ENCODE data around the gene KCNH1.

The KCNH1 gene

GRCh38 chr1:210853276-210853675 lies 280.7 kb downstream of the KCNH1 start:
- Histone ChIP-seq H3K27ac (ENCODE audit: low read depth, low read length) (no peak overlapping the region), H3K27me3 (ENCODE audit: control insufficient read depth in 1 of 2, insufficient read depth in 2 of 2, low read length in 2 of 2) (no peaks in the 10 kb centered on the region), H3K9me3 (ENCODE audit: low read length) (no peaks in the 10 kb centered on the region), H3K36me3 (ENCODE audit: insufficient read depth, low read length) (no peaks in the 10 kb centered on the region), H3K4me1 (ENCODE audit: insufficient read depth, low read length) (no peaks in the 10 kb centered on the region), H3K4me3 (ENCODE audit: low read depth in 1 of 2, low read length in 2 of 2) (no peak overlapping the region), H3K9ac (ENCODE audit: low read length) (no peak overlapping the region)

DNA sequence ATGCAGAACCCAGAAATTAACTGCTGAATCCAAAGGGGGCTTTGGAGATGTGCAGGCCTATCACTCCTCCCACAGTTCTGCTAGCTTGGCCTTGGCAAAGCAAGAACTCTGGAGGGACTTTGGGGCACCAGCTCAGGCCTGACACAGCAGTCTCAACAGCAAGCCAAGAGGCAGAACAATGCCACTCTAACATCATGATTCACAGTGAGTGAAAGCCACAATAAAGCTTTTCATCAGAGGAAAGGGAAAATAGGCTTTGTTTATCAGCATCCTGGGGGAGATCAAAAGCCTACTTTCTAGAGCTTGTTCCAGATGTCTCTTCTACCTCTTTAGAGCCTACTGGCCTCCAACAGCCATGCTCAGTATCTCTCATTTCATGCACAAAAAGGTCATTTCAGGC lies 283.4 kb downstream of the KCNH1 start:
- Histone ChIP-seq H3K27ac (ENCODE audit: low read depth, low read length) (no peak overlapping the region), H3K4me3 (ENCODE audit: low read depth in 1 of 2, low read length in 2 of 2) (no peak overlapping the region), H3K36me3 (ENCODE audit: insufficient read depth, low read length) (no peaks in the 10 kb centered on the region), H3K27me3 (ENCODE audit: control insufficient read depth in 1 of 2, insufficient read depth in 2 of 2, low read length in 2 of 2) (no peaks in the 10 kb centered on the region), H3K9me3 (ENCODE audit: low read length) (no peaks in the 10 kb centered on the region), H3K9ac (ENCODE audit: low read length) (no peak overlapping the region), H3K4me1 (ENCODE audit: insufficient read depth, low read length) (no peaks in the 10 kb centered on the region)

DNA sequence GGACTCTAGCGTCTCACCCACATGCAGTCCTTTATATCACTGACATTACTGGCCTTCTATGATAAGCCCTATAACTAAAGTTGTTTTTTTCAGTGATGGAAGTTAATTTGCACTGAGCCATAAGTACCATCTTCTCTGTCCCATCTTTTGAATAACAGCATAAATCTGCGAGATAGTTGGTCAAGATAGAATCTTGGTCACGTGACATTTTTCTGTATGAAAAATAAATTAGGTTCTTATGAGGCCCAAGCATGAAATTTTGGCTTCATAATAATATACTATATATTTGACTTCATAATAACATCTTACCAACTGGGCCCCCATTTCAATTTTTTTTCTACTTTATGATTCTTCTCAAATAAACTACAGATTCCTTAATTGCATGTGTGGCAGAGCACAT lies 285.5 kb downstream of the KCNH1 start:
- Histone ChIP-seq H3K27me3 (ENCODE audit: control insufficient read depth in 1 of 2, insufficient read depth in 2 of 2, low read length in 2 of 2) (no peaks in the 10 kb centered on the region), H3K9ac (ENCODE audit: low read length) (no peak overlapping the region), H3K27ac (ENCODE audit: low read depth, low read length) (no peak overlapping the region), H3K36me3 (ENCODE audit: insufficient read depth, low read length) (no peaks in the 10 kb centered on the region), H3K9me3 (ENCODE audit: low read length) (no peaks in the 10 kb centered on the region), H3K4me3 (ENCODE audit: low read depth in 1 of 2, low read length in 2 of 2) (no peak overlapping the region), H3K4me1 (ENCODE audit: insufficient read depth, low read length) (no peaks in the 10 kb centered on the region)

DNA sequence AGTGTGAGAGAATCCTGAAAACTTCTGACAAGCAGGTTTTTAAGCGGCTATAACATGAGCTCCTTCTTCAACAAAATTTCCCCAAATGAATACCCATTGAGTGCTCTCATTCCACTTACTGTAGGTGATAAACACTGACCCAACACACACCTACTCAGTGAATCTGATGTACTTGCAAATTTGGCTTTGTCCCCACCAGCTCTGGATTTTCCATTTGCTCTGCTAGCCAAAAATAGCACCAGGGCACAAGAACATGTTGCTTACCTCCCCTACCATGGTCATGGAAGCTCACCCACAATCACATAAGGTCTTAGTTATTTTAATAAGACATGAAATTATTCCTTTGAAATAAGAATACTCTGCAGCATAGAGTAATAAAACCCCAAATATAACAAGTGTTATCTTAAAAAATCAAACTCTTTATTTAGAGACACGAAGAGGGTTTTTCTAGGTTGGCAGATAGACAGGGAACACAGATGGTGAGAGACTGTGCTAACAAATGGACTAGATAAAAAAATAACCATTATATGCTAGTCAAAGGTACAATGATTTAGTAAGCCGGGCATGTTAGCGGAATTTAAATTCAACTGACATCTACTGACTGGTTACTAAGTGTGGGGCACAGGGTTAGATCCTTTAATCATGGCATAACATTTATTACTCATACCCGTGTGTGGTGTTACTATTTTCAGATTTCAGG lies 291.9 kb downstream of the KCNH1 start:
- H3K9me3 ChIP-seq (ENCODE audit: low read length): no peaks in the 10 kb centered on the region
- H3K4me1 ChIP-seq (ENCODE audit: insufficient read depth, low read length): no peaks in the 10 kb centered on the region
- H3K27ac ChIP-seq (ENCODE audit: low read depth, low read length): no peak overlapping the region
- no peaks in the 10 kb centered on the region for H3K36me3 ChIP-seq (ENCODE audit: insufficient read depth, low read length)
- H3K9ac ChIP-seq (ENCODE audit: low read length): no peak overlapping the region
- H3K27me3 ChIP-seq (ENCODE audit: control insufficient read depth in 1 of 2, insufficient read depth in 2 of 2, low read length in 2 of 2): no peaks in the 10 kb centered on the region
- H3K4me3 ChIP-seq (ENCODE audit: low read depth in 1 of 2, low read length in 2 of 2): no peak overlapping the region

GRCh38 chr1:210830034-210831028 lies 303.6 kb downstream of the KCNH1 start:
- H3K27ac ChIP-seq (ENCODE audit: low read depth, low read length): no peak overlapping the region
- H3K4me1 ChIP-seq (ENCODE audit: insufficient read depth, low read length): no peaks in the 10 kb centered on the region
- H3K9me3 ChIP-seq (ENCODE audit: low read length): no peaks in the 10 kb centered on the region
- no peak overlapping the region for H3K4me3 ChIP-seq (ENCODE audit: low read depth in 1 of 2, low read length in 2 of 2)
- no peaks in the 10 kb centered on the region for H3K27me3 ChIP-seq (ENCODE audit: control insufficient read depth in 1 of 2, insufficient read depth in 2 of 2, low read length in 2 of 2)
- no peak overlapping the region for H3K9ac ChIP-seq (ENCODE audit: low read length)
- no peaks in the 10 kb centered on the region for H3K36me3 ChIP-seq (ENCODE audit: insufficient read depth, low read length)

DNA sequence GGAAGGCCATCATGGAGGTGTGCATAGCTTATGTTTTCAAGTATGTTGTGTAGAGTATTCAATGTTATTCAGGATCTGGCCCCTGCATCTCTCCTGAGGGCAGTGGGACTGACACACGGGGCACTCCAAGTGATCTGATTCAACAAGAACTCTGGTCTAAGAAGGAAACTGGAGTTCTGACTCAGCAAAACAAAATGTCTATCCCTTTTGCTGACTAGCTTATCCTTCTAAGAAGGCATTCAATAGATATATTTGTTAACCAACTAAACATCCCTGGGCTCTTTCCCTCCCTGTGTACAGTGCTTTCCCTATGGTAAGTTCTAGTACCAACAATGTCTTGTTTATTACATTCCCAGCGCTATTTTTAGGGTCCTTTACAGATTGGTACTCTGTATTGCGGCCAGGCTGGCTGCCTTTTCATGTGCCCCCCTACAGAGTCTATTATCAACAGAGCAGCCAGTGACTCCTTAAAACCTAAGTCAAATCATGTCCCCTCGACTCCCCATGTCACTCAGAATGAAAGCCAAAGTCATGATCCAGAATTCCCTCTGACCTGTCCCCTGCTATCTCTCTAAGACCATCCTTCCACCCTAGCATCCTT lies 304.9 kb downstream of the KCNH1 start:
- no peak overlapping the region for H3K27ac ChIP-seq (ENCODE audit: low read depth, low read length)
- no peaks in the 10 kb centered on the region for H3K27me3 ChIP-seq (ENCODE audit: control insufficient read depth in 1 of 2, insufficient read depth in 2 of 2, low read length in 2 of 2)
- H3K9me3 ChIP-seq (ENCODE audit: low read length): no peaks in the 10 kb centered on the region
- H3K4me3 ChIP-seq (ENCODE audit: low read depth in 1 of 2, low read length in 2 of 2): no peak overlapping the region
- no peaks in the 10 kb centered on the region for H3K4me1 ChIP-seq (ENCODE audit: insufficient read depth, low read length)
- H3K9ac ChIP-seq (ENCODE audit: low read length): no peak overlapping the region
- H3K36me3 ChIP-seq (ENCODE audit: insufficient read depth, low read length): no peaks in the 10 kb centered on the region

GRCh38 chr1:210827481-210827880 lies 306.5 kb downstream of the KCNH1 start:
- Histone ChIP-seq H3K9ac (ENCODE audit: low read length) (no peak overlapping the region), H3K36me3 (ENCODE audit: insufficient read depth, low read length) (no peaks in the 10 kb centered on the region), H3K9me3 (ENCODE audit: low read length) (no peaks in the 10 kb centered on the region), H3K27ac (ENCODE audit: low read depth, low read length) (no peak overlapping the region), H3K27me3 (ENCODE audit: control insufficient read depth in 1 of 2, insufficient read depth in 2 of 2, low read length in 2 of 2) (no peaks in the 10 kb centered on the region), H3K4me3 (ENCODE audit: low read depth in 1 of 2, low read length in 2 of 2) (no peak overlapping the region), H3K4me1 (ENCODE audit: insufficient read depth, low read length) (no peaks in the 10 kb centered on the region)

- H3K27me3 ChIP-seq (ENCODE audit: control insufficient read depth in 1 of 2, insufficient read depth in 2 of 2, low read length in 2 of 2): no peaks in the 10 kb centered on the region
- no peaks in the 10 kb centered on the region for H3K36me3 ChIP-seq (ENCODE audit: insufficient read depth, low read length)
- H3K27ac ChIP-seq (ENCODE audit: low read depth, low read length): no peak overlapping the region
- no peak overlapping the region for H3K9ac ChIP-seq (ENCODE audit: low read length)
- H3K4me1 ChIP-seq (ENCODE audit: insufficient read depth, low read length): no peaks in the 10 kb centered on the region
- H3K9me3 ChIP-seq (ENCODE audit: low read length): no peaks in the 10 kb centered on the region
- H3K4me3 ChIP-seq (ENCODE audit: low read depth in 1 of 2, low read length in 2 of 2): no peak overlapping the region
Measured at GRCh38 chr1:210826686-210827085, 307.3 kb downstream of the KCNH1 start.

- H3K9me3 ChIP-seq (ENCODE audit: low read length): no peaks in the 10 kb centered on the region
- H3K4me1 ChIP-seq (ENCODE audit: insufficient read depth, low read length): no peaks in the 10 kb centered on the region
- H3K27me3 ChIP-seq (ENCODE audit: control insufficient read depth in 1 of 2, insufficient read depth in 2 of 2, low read length in 2 of 2): no peaks in the 10 kb centered on the region
- H3K27ac ChIP-seq (ENCODE audit: low read depth, low read length): no peak overlapping the region
- H3K9ac ChIP-seq (ENCODE audit: low read length): no peak overlapping the region
- H3K36me3 ChIP-seq (ENCODE audit: insufficient read depth, low read length): no peaks in the 10 kb centered on the region
- H3K4me3 ChIP-seq (ENCODE audit: low read depth in 1 of 2, low read length in 2 of 2): no peak overlapping the region
Measured at GRCh38 chr1:210822932-210823331, 311.0 kb downstream of the KCNH1 start.

DNA sequence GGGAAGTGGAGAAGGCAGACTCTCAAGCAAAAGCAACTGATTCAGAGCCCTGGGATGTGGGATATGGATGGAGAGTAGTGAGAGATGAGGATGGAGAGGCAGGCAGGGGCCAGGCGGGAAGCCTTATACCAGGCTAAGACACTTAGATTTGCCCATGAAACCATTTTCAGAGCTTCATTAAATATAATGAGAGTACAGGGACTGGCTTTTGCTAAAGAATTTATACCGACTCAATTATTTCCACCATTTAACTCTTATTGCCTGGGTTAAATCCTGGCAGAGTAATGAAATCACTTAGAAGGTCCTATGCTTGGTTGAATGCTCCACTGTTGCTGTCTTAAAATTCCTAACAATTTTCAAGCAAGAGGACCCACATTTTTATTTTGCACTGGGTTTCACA lies 311.7 kb downstream of the KCNH1 start:
- Histone ChIP-seq H3K4me1 (ENCODE audit: insufficient read depth, low read length) (no peaks in the 10 kb centered on the region), H3K9ac (ENCODE audit: low read length) (no peak overlapping the region), H3K27ac (ENCODE audit: low read depth, low read length) (no peak overlapping the region), H3K27me3 (ENCODE audit: control insufficient read depth in 1 of 2, insufficient read depth in 2 of 2, low read length in 2 of 2) (no peaks in the 10 kb centered on the region), H3K4me3 (ENCODE audit: low read depth in 1 of 2, low read length in 2 of 2) (no peak overlapping the region), H3K9me3 (ENCODE audit: low read length) (no peaks in the 10 kb centered on the region), H3K36me3 (ENCODE audit: insufficient read depth, low read length) (no peaks in the 10 kb centered on the region)

DNA sequence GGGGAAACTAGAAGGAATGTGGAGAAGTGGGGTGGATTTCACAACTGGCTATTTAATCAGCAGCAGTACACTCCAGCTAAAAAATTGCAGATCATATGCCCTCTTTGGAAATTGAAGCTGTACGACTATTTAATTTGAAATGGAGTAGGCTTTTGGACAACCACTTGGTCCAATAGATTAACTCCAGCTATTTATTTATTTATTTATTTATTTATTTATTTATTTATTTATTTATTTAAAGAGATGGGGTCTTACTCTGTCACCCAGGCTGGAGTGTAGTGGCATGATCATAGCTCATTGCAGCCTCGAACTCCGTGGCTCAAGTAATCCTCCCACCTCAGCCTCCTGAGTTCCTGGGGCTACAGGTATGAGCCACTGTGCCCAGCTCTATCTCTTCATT lies 312.3 kb downstream of the KCNH1 start:
- H3K4me1 ChIP-seq (ENCODE audit: insufficient read depth, low read length): no peaks in the 10 kb centered on the region
- no peak overlapping the region for H3K4me3 ChIP-seq (ENCODE audit: low read depth in 1 of 2, low read length in 2 of 2)
- no peaks in the 10 kb centered on the region for H3K9me3 ChIP-seq (ENCODE audit: low read length)
- H3K9ac ChIP-seq (ENCODE audit: low read length): no peak overlapping the region
- no peak overlapping the region for H3K27ac ChIP-seq (ENCODE audit: low read depth, low read length)
- H3K27me3 ChIP-seq (ENCODE audit: control insufficient read depth in 1 of 2, insufficient read depth in 2 of 2, low read length in 2 of 2): no peaks in the 10 kb centered on the region
- no peaks in the 10 kb centered on the region for H3K36me3 ChIP-seq (ENCODE audit: insufficient read depth, low read length)
